Keratinocyte (primary cell): ENCODE measurements around the gene TRMT10A.

Experiments used
- EZH2 ChIP-seq: IDR thresholded peaks from one replicate; pipeline ENCODE4 v1.6.1; 2012; ENCODE audit warnings: inconsistent platforms, mild to moderate bottlenecking, low read length, moderate library complexity
- TF ChIP-seq, protein P1 (sequence below), 3 experiments: IDR thresholded peaks in 1 of 3; conservative IDR thresholded peaks in 1 of 3; optimal IDR thresholded peaks in 1 of 3; 2 replicates in 2 of 3; 3 replicates in 1 of 3; pipeline versions ENCODE3 to v1.5.1; 2011; ENCODE audit warnings: low read length in 3 of 3, mild to moderate bottlenecking in 3 of 3, moderate library complexity in 2 of 3, control low read depth in 1 of 3, inconsistent platforms in 1 of 3; ENCODE audit not compliant: insufficient read depth in 2 of 3; ENCODE audit errors: extremely low read depth in 1 of 3

DNA sequence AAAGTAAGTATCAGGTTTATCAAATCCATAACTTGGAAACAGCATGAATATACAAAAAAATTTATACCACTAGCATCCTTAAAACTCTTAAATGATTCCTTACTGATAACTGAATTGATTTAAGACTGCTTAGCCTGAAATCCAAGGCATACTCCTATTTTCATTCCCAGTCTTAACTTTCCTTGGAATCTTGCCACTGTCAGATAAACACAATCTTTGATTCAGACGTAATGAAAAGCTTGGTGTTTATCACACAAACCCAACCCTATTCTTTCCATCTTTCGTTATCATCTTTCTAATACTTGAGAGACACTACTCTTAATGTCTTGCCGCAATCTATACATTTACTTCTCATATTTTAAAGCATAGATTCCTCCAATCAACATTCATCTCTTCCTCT, 33.9 kb downstream of the TRMT10A start:
- TF ChIP-seq, protein P1, sequence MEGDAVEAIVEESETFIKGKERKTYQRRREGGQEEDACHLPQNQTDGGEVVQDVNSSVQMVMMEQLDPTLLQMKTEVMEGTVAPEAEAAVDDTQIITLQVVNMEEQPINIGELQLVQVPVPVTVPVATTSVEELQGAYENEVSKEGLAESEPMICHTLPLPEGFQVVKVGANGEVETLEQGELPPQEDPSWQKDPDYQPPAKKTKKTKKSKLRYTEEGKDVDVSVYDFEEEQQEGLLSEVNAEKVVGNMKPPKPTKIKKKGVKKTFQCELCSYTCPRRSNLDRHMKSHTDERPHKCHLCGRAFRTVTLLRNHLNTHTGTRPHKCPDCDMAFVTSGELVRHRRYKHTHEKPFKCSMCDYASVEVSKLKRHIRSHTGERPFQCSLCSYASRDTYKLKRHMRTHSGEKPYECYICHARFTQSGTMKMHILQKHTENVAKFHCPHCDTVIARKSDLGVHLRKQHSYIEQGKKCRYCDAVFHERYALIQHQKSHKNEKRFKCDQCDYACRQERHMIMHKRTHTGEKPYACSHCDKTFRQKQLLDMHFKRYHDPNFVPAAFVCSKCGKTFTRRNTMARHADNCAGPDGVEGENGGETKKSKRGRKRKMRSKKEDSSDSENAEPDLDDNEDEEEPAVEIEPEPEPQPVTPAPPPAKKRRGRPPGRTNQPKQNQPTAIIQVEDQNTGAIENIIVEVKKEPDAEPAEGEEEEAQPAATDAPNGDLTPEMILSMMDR (optimal IDR thresholded peaks at IDR 0.05 in 1 of 3, IDR thresholded peaks at IDR 0.05 in 1 of 3, conservative IDR thresholded peaks at IDR 0.05 in 1 of 3; ENCODE audit: extremely low read depth in 1 of 3, insufficient read depth in 2 of 3, low read length in 3 of 3) = no peak
- no peak for TF ChIP-seq EZH2
